Measurements from ENCODE around the gene CCDC97.

GRCh38 chr19:41299755-41300089, 10.2 kb upstream of the CCDC97 start:
- TF ChIP-seq POLR2A (IDR thresholded peaks at IDR 0.05) (no peak), CTCF (IDR thresholded peaks at IDR 0.05) (no peak)

Data from tibial nerve (tissue), 3 donors.